Calu3 (cell line): ENCODE measurements around the gene CRYGD. TPM values are rescaled to one million over a fixed set of nuclear protein-coding genes. Genes with fewer than 3 reads are reported as not detected.

Source experiments
- BruUV-seq: library from RNA; stranded (reverse); fragments of 400-500 nt; replicated peaks from 2 replicates; lab custom pipeline; 2021; lab: Mats Ljungman, UMichigan
- CTCF ChIA-PET: fragments of 300-600 bp; sonication (Branson Sonifier 250); formaldehyde crosslinking; loops from one replicate; lab custom pipeline; 2022; ENCODE audit warnings: antibody characterized with exemption; lab: Charles Lee
- DNase-seq: peaks from one replicate; pipeline ENCODE4 v3.0.0; 2022
- H3K27ac Mint-ChIP-seq: one replicate; pipeline ENCODE4 v1.8.0; 2022; ENCODE audit warnings: mixed read lengths; ENCODE audit not compliant: unreplicated experiment
- H3K27me3 Mint-ChIP-seq: one replicate; pipeline ENCODE4 v1.8.0; 2022; ENCODE audit warnings: mixed read lengths; ENCODE audit not compliant: unreplicated experiment
- H3K36me3 Mint-ChIP-seq: one replicate; pipeline ENCODE4 v1.8.0; 2022; ENCODE audit warnings: mild to moderate bottlenecking, moderate library complexity, mixed read lengths; ENCODE audit not compliant: insufficient read depth, unreplicated experiment
- H3K4me1 Mint-ChIP-seq: one replicate; pipeline ENCODE4 v1.8.0; 2022; ENCODE audit warnings: mild to moderate bottlenecking, low read depth, mixed read lengths; ENCODE audit not compliant: unreplicated experiment
- H3K4me3 Mint-ChIP-seq: one replicate; pipeline ENCODE4 v1.8.0; 2022; ENCODE audit warnings: mild to moderate bottlenecking, low read depth, moderate library complexity, mixed read lengths; ENCODE audit not compliant: unreplicated experiment
- H3K9me3 Mint-ChIP-seq: one replicate; pipeline ENCODE4 v1.8.0; 2022; ENCODE audit warnings: low read depth, mixed read lengths; ENCODE audit not compliant: unreplicated experiment
- intact Hi-C: fragments of 100-400 bp; cut with micrococcal nuclease; formaldehyde crosslinking; loops from one replicate; pipeline ENCODE4 v1.10.0; 2022; ENCODE audit not compliant: unreplicated experiment
- total RNA-seq: library from RNA; stranded (reverse); gene quantifications from 2 replicates; pipeline ENCODE4 v1.2.3, GENCODE V29; 2022
- TF ChIP-seq, protein P1 (sequence below): fragments of 200-600 bp; IDR thresholded peaks from one replicate; pipeline ENCODE4 v1.8.0; 2022; ENCODE audit warnings: antibody characterized with exemption; ENCODE audit not compliant: unreplicated experiment

Gene CRYGD
- total RNA-seq, 1 experiment from 2014 or later, result not detected

DNA sequence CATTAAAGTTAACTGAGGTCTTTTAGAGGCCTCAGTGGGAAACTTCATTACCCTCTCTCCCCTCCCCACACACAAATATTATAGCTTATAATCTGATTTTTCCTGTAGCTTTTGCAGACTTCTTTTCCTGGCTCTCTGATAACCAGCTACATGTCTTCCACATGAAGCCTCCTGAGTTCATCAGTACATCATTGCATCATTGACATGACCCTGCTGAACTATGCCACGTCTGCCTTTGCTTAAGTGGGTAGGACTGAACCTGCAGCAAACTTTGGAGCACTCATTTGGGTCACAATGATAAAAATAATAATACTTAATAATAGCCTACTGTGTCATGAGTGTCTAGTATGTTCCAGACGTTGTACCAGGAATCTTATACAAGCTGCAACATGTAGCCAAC, 32.1 kb upstream of the CRYGD start:
- intact Hi-C loops, result no loop called here
- H3K4me1 Mint-ChIP-seq, result no peaks in the 10 kb centered on the region
- CTCF ChIA-PET, result no interaction called here
- H3K36me3 Mint-ChIP-seq, result no peaks in the 10 kb centered on the region
- BruUV-seq, result no TSS peak
- no peaks in the 10 kb centered on the region for H3K27me3 Mint-ChIP-seq
- no peaks in the 10 kb centered on the region for H3K9me3 Mint-ChIP-seq
- no peak overlapping the region for H3K4me3 Mint-ChIP-seq
- TF ChIP-seq, protein P1, sequence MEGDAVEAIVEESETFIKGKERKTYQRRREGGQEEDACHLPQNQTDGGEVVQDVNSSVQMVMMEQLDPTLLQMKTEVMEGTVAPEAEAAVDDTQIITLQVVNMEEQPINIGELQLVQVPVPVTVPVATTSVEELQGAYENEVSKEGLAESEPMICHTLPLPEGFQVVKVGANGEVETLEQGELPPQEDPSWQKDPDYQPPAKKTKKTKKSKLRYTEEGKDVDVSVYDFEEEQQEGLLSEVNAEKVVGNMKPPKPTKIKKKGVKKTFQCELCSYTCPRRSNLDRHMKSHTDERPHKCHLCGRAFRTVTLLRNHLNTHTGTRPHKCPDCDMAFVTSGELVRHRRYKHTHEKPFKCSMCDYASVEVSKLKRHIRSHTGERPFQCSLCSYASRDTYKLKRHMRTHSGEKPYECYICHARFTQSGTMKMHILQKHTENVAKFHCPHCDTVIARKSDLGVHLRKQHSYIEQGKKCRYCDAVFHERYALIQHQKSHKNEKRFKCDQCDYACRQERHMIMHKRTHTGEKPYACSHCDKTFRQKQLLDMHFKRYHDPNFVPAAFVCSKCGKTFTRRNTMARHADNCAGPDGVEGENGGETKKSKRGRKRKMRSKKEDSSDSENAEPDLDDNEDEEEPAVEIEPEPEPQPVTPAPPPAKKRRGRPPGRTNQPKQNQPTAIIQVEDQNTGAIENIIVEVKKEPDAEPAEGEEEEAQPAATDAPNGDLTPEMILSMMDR, result no peak
- no peak for DNase-seq
- H3K27ac Mint-ChIP-seq, result no peak overlapping the region

DNA sequence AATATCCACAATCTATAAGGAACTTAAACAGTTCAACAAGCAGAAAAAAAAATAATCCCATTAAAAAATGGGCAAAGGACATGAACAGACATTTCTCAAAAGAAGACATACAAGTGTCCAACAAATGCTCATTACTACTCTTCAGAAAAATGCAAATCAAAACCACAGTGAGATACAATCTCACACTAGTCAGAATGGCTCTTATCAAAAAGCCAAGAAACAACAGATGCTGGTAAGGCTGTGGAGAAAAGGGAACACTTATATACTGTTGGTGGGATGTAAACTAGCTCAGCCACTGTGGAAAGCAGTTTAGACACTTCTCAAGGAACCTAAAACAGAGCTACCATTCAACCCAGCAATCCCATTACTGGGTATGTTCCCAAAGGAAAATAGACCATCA, 28.8 kb upstream of the CRYGD start:
- intact Hi-C loops, result no loop called here
- CTCF ChIA-PET, result no interaction called here

DNA sequence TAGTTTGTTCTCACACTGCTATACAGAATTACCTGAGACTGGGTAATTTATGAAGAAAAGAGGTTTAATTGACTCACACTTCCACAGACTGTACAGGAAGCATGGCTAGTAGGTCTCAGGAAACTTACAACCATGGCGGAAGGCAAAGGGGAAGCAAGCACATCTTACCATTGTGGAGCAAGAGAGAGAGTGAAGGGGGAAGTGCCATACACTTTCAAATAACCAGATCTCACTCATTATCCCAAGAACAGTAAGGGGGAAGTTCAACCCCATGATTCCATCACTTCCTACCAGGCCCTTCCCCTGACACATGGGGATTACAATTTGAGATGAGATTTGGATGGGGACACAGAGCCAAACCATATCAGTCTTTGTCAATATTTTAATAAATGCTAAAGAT, 26.6 kb upstream of the CRYGD start:
- intact Hi-C loops, result no loop called here
- CTCF ChIA-PET, result no interaction called here
- H3K27me3 Mint-ChIP-seq, result no peaks in the 10 kb centered on the region
- H3K4me3 Mint-ChIP-seq, result no peak overlapping the region
- no peak overlapping the region for H3K27ac Mint-ChIP-seq
- no peaks in the 10 kb centered on the region for H3K36me3 Mint-ChIP-seq
- no peaks in the 10 kb centered on the region for H3K9me3 Mint-ChIP-seq
- BruUV-seq, result no TSS peak
- no peaks in the 10 kb centered on the region for H3K4me1 Mint-ChIP-seq
- TF ChIP-seq, protein P1, result no peak
- no peak for DNase-seq

More for the DNA sequence above, 28.8 kb upstream of the CRYGD start:
- BruUV-seq, result no TSS peak
- Mint-ChIP-seq H3K4me1 (no peaks in the 10 kb centered on the region), H3K27me3 (no peaks in the 10 kb centered on the region), H3K36me3 (no peaks in the 10 kb centered on the region), H3K4me3 (no peak overlapping the region), H3K27ac (no peak overlapping the region), H3K9me3 (no peaks in the 10 kb centered on the region)
- TF ChIP-seq, protein P1, result no peak
- DNase-seq, result no peak

DNA sequence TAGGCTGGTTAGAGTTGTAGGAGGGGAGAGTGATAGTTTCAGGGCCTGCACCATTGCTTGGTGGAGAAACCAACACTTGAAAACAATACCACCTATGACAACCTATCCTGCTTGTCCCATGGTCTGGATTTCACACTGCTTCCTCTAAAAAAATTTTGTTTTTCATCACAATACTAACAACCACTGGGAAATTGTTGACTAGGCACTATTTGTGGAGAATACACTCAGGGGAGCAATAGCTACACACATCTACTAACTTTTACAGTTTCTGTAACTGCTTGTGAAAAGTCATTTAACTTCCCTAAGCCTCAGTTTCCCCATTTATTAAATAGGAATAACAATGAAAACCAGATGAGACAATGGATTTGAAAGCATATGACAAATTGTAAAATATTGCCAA, 25.8 kb upstream of the CRYGD start:
- intact Hi-C loops, result no loop called here
- Mint-ChIP-seq H3K36me3 (no peaks in the 10 kb centered on the region), H3K4me1 (no peaks in the 10 kb centered on the region), H3K4me3 (no peak overlapping the region), H3K27me3 (no peaks in the 10 kb centered on the region), H3K9me3 (no peaks in the 10 kb centered on the region), H3K27ac (no peak overlapping the region)
- CTCF ChIA-PET, result no interaction called here
- no TSS peak for BruUV-seq
- no peak for DNase-seq
- TF ChIP-seq, protein P1, result no peak

GRCh38 chr2:208148803-208149202, 24.5 kb upstream of the CRYGD start:
- no TSS peak for BruUV-seq
- Mint-ChIP-seq H3K27me3 (no peaks in the 10 kb centered on the region), H3K27ac (no peak overlapping the region), H3K9me3 (no peaks in the 10 kb centered on the region), H3K4me3 (no peak overlapping the region), H3K4me1 (no peaks in the 10 kb centered on the region), H3K36me3 (no peaks in the 10 kb centered on the region)
- intact Hi-C loops, result no loop called here
- DNase-seq, result no peak
- CTCF ChIA-PET, result no interaction called here
- TF ChIP-seq, protein P1, result no peak
